ENCODE measurements around the gene GTF3C4. TPM values are rescaled to one million over a fixed set of nuclear protein-coding genes. Genes with fewer than 3 reads are reported as not detected.
"Not testable (repeated sequence)": the region's sequence is repeated elsewhere in the genome, so short reads cannot be mapped to it uniquely, and the experiment has no call there.

The GTF3C4 gene
- total and polyA plus RNA-seq, 2 donors (not counting 1 experiment from before 2014, with no cell fraction given), result 6.8 to 11.4 TPM

GRCh38 chr9:132717326-132717945 lies 47.2 kb downstream of the GTF3C4 start:
- H3K27me3 ChIP-seq (ENCODE audit: control insufficient read depth, insufficient read depth, low read length), result no peaks in the 10 kb centered on the region
- H3K9me3 ChIP-seq (ENCODE audit: control insufficient read depth, insufficient read depth, low read depth, low read length), result no peaks in the 10 kb centered on the region
- H2AFZ ChIP-seq (ENCODE audit: low read length), result no peak overlapping the region
- no peak overlapping the region for H3K4me2 ChIP-seq (ENCODE audit: extremely low read depth, insufficient read depth, low read length)
- H3K9ac ChIP-seq (ENCODE audit: insufficient read depth, low read length), result no peak overlapping the region
- H3K4me1 ChIP-seq (ENCODE audit: control insufficient read depth, extremely low read depth, insufficient read depth, low read length), result no peaks in the 10 kb centered on the region
- no peak overlapping the region for H3K27ac ChIP-seq (ENCODE audit: insufficient read depth, low read length)
- no peak overlapping the region for H3K4me3 ChIP-seq (replicated peaks in 1 of 4; ENCODE audit: control extremely low read depth in 1 of 4, insufficient read depth in 1 of 4, low read depth in 3 of 4, low read length in 4 of 4)
- TF ChIP-seq CTCF (conservative IDR thresholded peaks at IDR 0.05 in 1 of 2, IDR thresholded peaks at IDR 0.05 in 1 of 2; ENCODE audit: low read depth in 1 of 2, low read length in 2 of 2) (no peak), EZH2 (IDR thresholded peaks at IDR 0.05; ENCODE audit: low read length, missing control alignments) (no peak)
- H4K20me1 ChIP-seq (ENCODE audit: control insufficient read depth, extremely low read depth, insufficient read depth, low read length), result no peaks in the 10 kb centered on the region
- H3K79me2 ChIP-seq (ENCODE audit: control insufficient read depth, insufficient read depth, low read length), result no peaks in the 10 kb centered on the region
- DNase-seq (ENCODE audit: low read depth in 2 of 2), result no peak
- H3K36me3 ChIP-seq (ENCODE audit: control insufficient read depth, insufficient read depth, low read length), result no peaks in the 10 kb centered on the region

GRCh38 chr9:132718381-132718928 lies 48.2 kb downstream of the GTF3C4 start:
- H3K9ac ChIP-seq (ENCODE audit: insufficient read depth, low read length); H3K36me3 ChIP-seq (ENCODE audit: control insufficient read depth, insufficient read depth, low read length); DNase-seq (ENCODE audit: low read depth in 2 of 2); H3K27ac ChIP-seq (ENCODE audit: insufficient read depth, low read length); H3K4me3 ChIP-seq (replicated peaks in 1 of 4; ENCODE audit: control extremely low read depth in 1 of 4, insufficient read depth in 1 of 4, low read depth in 3 of 4, low read length in 4 of 4); H3K79me2 ChIP-seq (ENCODE audit: control insufficient read depth, insufficient read depth, low read length); H2AFZ ChIP-seq (ENCODE audit: low read length); H4K20me1 ChIP-seq (ENCODE audit: control insufficient read depth, extremely low read depth, insufficient read depth, low read length); H3K4me2 ChIP-seq (ENCODE audit: extremely low read depth, insufficient read depth, low read length); H3K4me1 ChIP-seq (ENCODE audit: control insufficient read depth, extremely low read depth, insufficient read depth, low read length); H3K9me3 ChIP-seq (ENCODE audit: control insufficient read depth, insufficient read depth, low read depth, low read length); H3K27me3 ChIP-seq (ENCODE audit: control insufficient read depth, insufficient read depth, low read length): not testable (repeated sequence)

- H3K9ac ChIP-seq (ENCODE audit: insufficient read depth, low read length), result no peak overlapping the region
- H3K4me3 ChIP-seq (replicated peaks in 1 of 4; ENCODE audit: control extremely low read depth in 1 of 4, insufficient read depth in 1 of 4, low read depth in 3 of 4, low read length in 4 of 4), result no peak overlapping the region
- no peaks in the 10 kb centered on the region for H3K4me1 ChIP-seq (ENCODE audit: control insufficient read depth, extremely low read depth, insufficient read depth, low read length)
- no peaks in the 10 kb centered on the region for H3K79me2 ChIP-seq (ENCODE audit: control insufficient read depth, insufficient read depth, low read length)
- H3K36me3 ChIP-seq (ENCODE audit: control insufficient read depth, insufficient read depth, low read length), result no peaks in the 10 kb centered on the region
- TF ChIP-seq CTCF (conservative IDR thresholded peaks at IDR 0.05 in 1 of 2, IDR thresholded peaks at IDR 0.05 in 1 of 2; ENCODE audit: low read depth in 1 of 2, low read length in 2 of 2) (no peak), EZH2 (IDR thresholded peaks at IDR 0.05; ENCODE audit: low read length, missing control alignments) (no peak)
- no peak overlapping the region for H3K4me2 ChIP-seq (ENCODE audit: extremely low read depth, insufficient read depth, low read length)
- H3K27me3 ChIP-seq (ENCODE audit: control insufficient read depth, insufficient read depth, low read length), result no peaks in the 10 kb centered on the region
- no peaks in the 10 kb centered on the region for H3K9me3 ChIP-seq (ENCODE audit: control insufficient read depth, insufficient read depth, low read depth, low read length)
- no peaks in the 10 kb centered on the region for H4K20me1 ChIP-seq (ENCODE audit: control insufficient read depth, extremely low read depth, insufficient read depth, low read length)
- no peak overlapping the region for H3K27ac ChIP-seq (ENCODE audit: insufficient read depth, low read length)
- no peak overlapping the region for H2AFZ ChIP-seq (ENCODE audit: low read length)
- no peak for DNase-seq (ENCODE audit: low read depth in 2 of 2)
These were observed 51.4 kb downstream of the GTF3C4 start for GRCh38 chr9:132721661-132722060.
